ENCODE data around the gene GABRB1.

GRCh38 chr4:47474799-47475198 is 443.4 kb downstream of the GABRB1 start:
- no peak for TF ChIP-seq POLR2A (IDR thresholded peaks at IDR 0.05)
- TF ChIP-seq CTCF (IDR thresholded peaks at IDR 0.05) = no peak

All from adrenal gland (tissue), 5 donors.